HG02885 (cell line): Measurements from ENCODE around the gene TMEM8B.

Experiments used
- ATAC-seq: cut with Tn5 transposase; IDR thresholded peaks from one replicate; pipeline ENCODE4 v1.9.1; 2021; ENCODE audit warnings: mild to moderate bottlenecking; ENCODE audit not compliant: unreplicated experiment, poor library complexity

Gene TMEM8B

DNA sequence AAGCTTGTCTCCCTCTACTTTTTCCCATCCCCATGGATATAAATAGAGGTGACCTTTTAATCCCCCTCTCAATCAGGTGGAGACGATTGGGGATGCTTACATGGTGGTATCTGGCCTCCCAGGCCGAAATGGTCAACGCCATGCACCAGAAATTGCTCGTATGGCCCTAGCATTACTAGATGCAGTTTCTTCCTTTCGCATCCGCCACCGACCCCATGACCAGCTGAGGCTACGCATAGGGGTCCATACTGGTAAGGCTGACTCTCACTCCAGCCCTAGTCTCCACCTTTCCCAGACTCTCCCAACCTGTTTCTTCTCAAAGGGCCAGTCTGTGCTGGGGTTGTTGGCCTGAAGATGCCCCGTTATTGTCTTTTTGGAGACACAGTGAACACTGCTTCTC lies 20.6 kb upstream of the TMEM8B start:
- ATAC-seq, result no peak

DNA sequence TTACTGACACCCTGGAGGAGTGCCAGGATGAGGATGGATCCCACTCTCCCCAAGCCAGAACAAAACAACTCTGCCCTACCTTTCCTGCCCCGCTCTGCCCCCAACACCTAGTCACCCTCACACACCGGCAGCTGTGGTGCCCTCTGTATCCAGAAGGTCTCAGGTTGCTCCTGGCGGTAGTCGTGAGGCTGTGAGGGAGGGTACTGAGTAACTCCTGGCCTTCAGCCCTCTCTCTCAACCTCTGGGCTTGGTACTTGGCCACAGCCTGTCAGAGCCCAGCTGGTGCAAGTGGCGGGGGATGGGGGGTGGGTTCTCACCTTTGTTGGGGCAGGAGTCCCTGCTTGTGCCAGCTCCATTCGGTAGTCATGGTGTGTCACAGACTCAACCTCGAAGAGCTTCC lies 18.9 kb upstream of the TMEM8B start:
- ATAC-seq, result no peak

DNA sequence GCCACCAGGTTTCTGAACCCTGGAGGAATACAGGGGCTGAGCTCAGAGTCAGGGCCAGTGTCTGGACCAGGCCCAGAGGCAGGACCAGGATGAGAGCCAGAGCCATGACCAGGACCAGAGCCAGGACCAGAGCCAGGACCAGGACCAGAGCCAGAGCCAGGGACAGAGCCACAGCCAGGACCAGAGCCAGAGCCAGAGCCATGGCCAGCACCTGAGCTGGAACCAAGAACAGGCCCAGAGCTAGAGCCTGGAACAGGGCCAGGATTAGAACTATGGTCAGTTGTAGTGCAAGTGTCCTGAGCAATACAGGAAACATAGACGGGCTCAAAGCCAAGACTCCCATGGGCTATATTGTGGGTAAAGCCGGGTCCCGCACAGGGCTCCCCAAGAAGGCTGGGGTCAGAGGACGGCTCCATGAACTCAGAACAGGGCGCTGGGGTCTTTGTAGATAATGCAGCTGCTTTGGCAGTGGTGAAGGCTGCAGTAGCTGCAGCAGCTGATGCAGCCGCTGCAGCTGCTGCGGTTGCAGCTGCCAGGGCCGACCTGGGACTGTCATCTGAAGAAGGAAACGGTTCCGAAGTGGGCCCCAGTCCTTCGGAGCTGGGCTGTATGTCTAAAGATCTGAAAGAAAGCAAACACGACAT lies 17.5 kb upstream of the TMEM8B start:
- no peak for ATAC-seq

DNA sequence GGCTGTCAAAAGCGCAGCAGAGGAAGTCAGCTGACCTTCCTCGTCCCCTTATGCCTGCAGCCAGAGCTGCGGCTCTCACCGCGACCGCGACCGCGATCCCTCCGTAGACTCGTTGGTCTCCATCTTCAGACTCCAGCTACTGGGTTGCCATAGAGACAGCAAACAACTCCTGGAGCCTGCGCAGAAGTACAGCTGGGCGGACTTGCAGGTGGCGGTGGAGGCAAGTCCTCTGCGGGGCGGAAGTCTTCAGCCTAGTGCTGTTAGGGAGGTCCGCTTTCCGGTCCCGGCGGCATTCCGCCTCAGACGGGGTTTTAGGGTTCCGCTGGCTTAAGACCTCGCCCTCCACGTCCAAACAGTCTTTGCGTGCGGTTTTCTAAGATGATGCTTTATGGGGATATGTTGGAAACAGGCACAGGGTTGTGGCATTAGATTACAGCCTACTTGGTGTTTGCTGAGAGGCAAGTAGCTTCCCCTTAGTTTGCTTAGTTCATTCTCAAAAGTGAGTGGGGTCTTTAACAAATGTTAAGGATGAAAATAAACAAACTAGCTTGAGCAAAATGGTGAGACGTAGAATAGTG lies 16.9 kb upstream of the TMEM8B start, which contains the start of gene SPAG8:
TSS of gene SPAG8 (minus strand) at position 238 of the 578 bp plus-strand sequence. CDS start at position 123, 115 bp downstream.
- ATAC-seq, result peak; percentile 65

DNA sequence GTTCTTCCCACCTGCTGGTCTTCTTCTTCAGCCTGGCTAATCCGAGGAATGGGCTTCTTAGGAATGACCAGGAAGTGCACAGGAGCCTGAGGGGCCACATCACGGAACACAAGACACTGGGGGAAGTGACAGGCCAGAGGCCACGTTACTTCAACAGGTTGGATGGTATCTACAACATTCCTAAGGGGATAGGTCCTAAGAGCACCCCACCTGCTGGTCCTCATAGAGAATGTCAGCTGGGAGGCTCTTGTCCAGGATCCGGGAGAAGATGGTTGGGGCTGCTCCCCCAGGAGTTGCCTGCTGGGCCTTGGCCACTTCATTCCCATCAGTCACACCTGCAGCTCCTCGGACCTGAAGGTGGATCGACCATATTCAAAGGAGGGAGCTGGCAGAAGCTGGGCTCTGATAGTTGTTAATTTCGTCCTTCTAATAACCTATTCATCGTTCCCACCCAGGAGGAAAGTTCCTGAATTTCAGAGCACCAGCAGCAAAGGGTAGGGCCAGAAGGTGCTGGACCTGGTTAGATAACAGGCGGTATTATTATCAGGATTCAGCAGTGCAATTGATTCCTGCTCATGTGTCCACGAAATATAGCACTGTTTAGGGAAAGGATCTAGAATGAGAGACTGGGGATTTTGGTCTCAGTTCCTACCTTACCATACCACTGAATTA lies 15.5 kb upstream of the TMEM8B start:
- ATAC-seq, result no peak

DNA sequence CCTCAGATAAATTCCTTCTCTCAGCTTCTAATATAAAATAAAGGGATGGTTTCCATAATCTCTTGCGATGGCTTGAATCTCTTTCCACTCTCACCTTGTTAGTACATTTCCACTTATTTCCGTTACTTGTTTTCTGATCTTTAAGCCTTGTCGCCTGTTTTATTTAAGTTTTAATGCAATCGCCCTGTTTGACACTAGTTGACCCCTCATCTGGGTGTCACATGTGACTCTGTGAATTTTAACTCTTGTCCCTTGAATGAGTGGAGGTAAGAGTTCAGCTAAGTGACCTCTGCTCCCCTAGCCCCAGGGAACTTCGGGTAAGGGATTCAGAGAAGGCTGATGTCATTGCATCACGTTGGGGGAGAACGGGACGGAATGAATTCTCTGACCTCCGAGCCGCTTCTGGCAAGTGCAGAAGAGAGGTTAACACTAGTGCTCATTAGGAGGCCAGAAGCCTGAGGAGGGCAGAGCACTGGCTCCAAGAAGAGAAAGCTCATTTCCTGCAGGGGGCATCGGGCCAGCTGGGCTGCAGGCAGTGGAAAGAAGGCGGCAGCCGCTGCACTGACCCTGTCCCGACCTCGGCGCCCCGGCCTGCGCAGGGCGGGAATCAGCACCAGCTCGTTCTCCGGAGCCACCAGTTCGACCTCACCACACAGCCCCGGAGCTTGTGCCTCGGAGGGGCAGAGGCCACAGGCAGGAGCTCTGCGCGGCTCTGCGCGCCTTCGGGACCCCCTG lies 14.8 kb upstream of the TMEM8B start:
- peak; percentile 24 for ATAC-seq

DNA sequence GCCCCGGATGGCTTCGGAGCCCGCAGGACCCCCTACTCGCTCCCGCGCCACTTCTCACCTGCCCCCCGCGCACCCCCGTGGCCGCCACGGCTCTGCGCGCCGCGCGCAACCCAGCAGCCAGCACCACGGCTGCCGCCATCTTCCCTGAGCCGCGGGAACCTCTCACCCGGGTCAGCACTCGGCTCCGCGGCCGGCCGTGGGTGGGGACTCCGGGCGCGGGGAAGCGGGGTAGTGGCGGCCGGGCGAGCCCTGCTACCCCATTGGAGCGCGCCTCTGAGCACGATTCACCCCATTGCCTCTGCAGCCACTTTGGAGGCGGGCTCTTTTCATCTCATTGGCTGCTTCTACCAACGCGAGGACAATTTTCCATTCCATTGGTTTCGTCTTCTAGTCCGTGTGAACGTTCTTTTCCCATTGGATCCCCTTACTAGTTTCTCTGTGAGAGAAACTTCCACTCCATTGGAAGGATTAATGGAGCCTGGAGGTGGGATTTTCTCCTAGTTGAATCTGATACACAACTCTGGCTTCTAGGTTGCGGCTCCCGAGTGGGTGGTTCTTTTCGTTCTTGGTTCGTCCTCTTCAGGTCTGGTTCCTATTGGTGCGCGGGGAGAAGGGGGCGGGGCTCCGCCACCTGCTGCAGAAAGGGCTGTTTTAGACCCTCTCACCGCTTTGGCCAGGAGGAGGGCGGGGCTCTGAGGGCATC lies 14.0 kb upstream of the TMEM8B start, which contains the start of gene HINT2:
TSS of gene HINT2 (minus strand) at position 202 of the 703 bp plus-strand sequence. CDS start at position 139, 63 bp downstream.
- peak; percentile 80 for ATAC-seq

DNA sequence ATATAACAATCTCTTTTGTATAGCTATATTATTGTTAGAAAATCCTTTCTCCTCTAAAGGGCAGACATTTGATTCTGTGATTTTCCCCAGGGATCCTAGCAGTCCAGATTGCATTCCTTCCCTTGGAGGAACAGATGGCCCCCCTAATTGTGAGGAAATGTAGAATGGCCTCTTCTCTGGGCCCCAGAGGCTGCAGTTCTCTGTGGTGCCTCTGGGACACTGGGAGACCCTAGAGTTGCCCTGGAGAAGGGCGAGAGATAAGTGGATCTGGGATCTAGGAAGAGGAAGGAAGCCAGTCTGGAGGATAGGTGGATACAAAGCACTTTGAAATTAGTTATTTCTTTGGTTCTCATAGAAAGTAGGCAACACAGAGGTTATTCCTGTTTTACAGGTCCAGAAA lies 12.3 kb upstream of the TMEM8B start:
- ATAC-seq, result no peak

DNA sequence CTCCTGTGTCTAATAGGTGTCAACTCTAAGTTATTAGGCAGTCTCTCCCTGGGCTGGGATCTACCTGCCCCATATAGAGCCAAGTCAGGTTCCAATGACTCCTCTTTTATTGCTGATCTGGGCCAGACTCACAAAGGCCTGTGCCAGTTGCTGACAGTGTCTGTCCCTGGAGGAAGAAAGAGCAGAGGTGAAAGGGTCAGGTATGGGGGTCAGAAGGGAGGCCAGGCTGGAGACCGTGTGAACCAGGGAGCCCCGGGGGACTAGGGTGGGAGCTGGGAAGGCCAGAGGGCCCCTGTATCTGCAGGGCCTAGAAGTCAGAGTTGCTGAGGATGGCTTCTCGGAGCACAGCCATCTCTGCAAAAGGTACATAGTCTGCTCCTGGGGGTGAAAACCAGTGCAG lies 10.7 kb upstream of the TMEM8B start:
- ATAC-seq, result no peak

DNA sequence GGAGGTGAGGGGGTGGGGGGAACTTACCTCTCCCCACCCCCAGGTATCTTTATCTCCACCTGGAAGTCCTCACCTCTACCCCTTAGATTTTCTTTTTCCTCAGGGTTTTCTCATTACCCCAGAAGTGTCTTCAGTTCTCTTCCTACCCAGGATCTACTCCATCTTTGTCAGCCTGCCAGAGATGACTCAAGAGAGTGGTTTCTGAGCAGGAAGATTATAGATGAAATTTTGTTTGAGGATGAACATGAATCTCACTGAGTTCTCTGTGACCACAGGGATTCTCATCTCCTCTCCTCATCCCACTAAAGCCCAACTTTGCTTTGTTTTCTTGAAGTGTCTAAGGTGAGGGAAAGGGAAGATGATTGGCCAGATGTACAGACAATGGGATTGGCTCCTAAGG lies 9.0 kb upstream of the TMEM8B start:
- ATAC-seq, result no peak

DNA sequence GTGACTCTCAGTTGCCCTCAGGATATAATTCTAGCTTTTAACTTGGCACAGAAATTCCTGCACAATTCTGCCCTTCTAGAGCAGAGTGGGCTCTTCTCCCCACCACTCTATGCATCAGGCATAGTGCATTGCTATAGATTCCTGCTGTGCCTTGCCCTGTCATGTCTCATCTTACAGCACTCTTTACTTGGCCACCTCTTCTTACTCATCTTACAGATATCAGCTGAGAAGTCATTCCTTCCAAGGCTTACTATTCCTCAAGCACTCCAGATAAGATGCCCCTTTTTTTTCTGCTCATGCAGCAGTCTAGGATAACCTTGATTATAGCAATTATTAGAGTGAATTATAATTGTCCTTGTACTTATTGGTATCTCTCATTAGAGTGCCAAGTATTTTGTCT lies 6.1 kb upstream of the TMEM8B start:
- ATAC-seq, result no peak

DNA sequence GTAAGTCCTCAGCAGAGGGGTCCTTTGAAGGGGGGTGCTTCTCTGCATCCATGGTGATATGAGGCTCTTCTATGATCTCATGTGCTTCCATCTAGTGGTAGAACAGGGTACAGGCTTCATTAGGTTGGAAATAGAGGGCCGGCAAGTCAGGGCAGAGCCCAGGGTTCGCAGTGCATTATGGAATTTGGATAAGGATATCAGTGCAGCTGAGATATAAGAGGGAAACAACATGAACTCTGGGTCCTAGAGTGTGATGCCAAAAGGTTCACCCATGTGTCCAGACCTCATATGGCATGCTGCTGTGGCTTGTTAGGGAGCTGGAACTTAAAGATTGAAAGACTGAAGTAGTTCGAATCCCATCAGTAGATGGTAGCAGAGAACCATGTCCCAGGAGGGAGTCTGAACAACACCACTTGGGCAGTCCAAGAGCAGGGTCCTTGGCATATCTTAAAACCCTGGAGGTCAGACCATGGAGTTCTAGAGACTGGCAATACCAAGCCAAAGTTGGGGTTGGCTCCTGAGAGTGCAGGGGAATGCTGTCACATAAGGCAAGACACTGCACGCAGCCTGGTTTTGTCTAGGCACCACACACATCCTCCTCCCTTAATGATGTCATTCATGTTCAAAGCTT lies 2.8 kb upstream of the TMEM8B start:
- ATAC-seq, result peak; percentile 49

DNA sequence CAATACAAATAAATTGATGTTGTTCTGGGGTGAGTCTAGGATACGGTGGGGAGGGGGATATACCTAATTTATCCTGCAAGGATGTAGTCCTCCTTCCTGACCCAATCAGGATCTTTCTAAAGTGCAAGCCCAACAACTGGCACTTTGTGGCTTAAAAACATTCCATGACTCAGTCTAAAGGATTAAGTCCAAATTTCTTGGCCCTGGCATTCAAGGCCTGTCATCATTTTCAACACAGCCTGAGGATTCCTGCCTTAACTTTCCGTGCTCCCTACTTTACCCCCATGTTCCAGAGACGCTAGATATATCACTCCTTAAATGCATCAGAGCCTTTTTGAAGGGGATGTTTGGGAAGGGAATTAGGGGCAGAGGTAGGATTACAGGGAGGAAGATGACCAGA lies 1.5 kb upstream of the TMEM8B start:
- no peak for ATAC-seq

DNA sequence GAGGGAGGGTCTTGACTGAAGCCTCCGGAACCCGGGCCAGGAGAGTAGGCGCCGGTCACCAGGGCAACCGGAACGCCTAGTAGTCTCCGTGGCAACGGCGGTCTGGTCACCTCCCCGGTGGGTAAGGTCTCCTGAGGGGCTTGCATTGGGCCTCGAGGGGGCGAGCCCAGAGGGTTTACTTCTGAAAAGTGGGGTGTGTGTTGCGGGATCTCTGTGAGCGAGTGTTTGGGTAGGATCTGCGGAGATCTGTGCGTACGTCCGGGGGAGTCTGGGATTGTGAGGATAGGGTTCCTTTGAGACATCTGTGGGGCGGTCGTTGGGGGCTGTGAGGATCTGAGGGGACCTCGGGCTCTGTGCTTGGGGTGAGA lies 328 bp upstream of the TMEM8B start, which contains the start of gene FAM221B:
TSS of gene FAM221B (minus strand) at position 17 of the 368 bp plus-strand sequence. CDS start 2,571 bp downstream, outside the sequence.
- no peak for ATAC-seq

DNA sequence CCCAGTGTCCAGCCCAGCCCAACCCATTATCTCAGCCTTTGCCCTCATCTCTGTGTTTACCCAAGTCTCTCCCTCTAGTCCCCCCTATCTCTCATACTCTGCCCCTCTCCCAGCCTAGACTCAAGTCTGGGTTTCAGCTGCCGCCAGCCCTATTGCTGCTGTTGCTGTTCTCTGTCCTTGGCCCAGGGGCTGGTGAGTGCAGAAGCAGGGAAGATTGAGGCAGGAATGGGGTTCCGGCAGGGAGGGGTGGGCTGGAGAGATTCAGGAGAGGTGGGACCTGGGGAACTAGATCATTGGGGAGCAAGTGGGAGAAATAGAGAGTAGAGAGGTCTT lies 702 bp downstream of the TMEM8B start:
- ATAC-seq, result no peak

DNA sequence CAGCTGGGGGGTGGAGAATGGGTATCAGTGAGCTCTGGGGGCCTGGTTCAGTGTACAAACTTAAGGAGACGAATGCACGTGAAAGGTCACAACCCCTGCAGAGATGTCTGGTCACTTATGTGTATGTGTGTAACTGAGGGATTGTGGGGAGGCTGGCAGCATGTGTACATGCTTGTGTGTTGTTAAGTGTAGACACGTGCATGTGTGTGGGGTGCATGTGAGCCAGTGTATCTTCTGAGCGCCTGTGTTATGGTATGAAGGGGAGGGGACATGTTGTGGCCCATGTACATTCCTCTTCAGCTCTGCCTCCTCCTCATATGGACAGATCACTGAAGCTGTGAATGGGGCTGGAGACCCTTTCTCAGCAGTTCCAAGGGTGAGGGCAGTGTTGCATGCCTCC lies 2.0 kb downstream of the TMEM8B start:
- no peak for ATAC-seq

DNA sequence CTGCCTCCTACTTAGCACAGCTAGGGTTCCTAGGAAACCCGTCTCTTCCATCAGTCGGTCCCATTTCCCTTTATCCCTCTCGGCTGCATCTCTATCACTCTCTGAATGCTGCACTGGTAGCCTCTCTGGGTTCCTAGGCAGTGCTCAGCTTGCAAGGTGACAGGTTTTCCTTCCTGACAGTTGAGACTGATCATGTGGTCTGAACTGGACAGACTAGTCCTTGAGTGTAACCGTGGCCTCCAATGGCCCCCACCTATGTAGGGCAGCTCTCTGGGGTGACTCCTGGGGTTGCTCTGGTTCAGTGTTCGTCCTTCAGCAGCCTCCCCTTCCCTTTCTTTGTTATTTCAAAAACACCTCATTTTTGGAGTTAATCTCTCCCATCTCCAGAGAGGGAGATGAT lies 3.8 kb downstream of the TMEM8B start:
- no peak for ATAC-seq

DNA sequence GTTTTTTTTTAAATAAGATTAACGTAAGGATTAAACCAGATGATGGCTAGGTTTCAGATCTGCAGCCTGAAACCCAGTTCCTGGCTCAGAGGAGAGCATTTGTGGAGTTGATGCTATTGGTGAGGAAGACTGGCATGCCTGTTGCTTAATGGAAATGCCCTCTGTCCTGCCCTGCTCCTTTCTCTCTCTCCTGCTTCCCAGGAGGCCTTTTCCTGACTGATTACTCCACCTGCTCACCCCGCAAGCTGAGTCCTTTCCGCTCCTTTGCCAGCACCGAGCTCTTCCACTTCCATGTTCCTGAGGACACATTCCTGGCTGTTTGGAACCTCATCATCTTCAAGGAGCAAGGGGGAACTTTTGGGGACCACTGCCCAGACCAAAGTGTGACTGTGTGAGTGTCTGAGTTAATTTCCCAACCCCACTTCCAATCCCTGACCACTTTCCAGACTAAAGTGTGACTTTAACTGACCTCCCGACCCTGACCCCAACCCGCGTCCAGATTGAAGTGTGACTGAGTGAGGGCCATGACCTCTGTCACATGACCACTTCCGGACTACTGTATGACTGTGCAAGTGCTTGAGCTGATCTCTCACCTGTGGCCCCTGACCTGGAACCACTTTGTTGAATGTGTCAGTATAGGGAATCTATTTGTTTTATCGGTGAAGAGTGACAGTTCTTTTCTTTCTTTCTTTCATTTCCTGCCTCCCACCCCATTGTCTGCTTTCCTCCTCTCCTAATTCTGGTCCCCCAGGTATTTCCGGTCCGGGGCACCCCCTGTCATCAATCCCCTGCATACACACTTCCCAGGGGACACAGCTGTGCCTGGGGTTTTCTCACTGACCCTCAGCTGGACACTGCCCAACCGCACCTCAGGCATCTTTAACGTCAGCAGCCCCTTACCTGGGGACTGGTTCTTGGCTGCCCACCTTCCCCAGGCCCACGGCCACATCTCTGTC lies 5.5 kb downstream of the TMEM8B start:
- no peak for ATAC-seq

DNA sequence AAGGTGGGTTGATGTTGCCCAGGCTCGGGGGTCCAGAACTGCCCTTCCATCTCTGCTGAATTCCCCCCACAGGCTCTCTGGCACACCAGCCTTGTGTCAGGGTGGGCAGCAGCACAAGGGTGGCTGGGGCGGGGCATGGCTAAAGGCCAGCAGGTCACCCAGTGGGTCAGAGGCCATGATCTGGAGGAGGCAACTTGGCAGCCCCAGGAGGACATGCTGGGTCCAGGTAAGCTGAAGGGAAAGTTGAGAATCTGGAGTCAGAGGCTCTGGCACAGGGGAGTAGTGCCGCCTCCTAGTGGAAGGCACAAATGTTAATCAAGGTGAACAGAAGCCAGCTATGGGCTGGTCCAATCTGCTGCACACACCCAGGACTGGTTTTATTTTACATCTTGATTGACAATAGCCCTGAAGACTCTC lies 6.2 kb downstream of the TMEM8B start:
- no peak for ATAC-seq
